ENCODE data around the gene SPX. TPM values are rescaled to one million over a fixed set of nuclear protein-coding genes. Genes with fewer than 3 reads are reported as not detected.

The SPX gene
- polyA plus RNA-seq, 2 of the 4 experiments (the other 2 are of a cell fraction) = 2.9 to 39.8 TPM

DNA sequence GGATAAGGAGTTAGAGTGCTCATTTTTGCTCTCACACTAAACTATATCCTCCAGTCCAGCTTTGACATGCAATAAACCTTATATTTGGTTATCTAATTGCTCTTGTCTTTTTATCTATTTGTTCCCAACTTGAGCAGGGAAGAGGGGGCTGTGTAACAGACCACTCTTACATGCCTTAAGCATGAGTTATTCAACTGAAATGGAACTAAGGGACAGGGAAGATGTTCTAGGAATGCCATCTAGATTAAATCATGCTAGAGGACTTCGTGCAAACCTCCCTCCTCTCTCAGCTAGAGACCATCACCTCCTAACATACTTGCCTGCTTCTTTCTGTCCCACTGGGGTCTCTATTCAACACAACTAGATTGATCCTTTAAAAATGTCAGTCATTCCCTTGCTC, 20.6 kb downstream of the SPX start:
- FAIRE-seq (no peak), DNase-seq (ENCODE audit: low read depth in 1 of 2, low spot score in 1 of 2) (no peak), ATAC-seq (no peak)
- WGBS (ENCODE audit: missing lambda C conversion rate) = 0% methylated on average over 1 of the region's 1 CpG
- Histone ChIP-seq H3K4me2 (no peak overlapping the region), H3K4me3 (no peak overlapping the region), H3K4me1 (peaks cover 7% of the 10 kb centered on the region; the same call in 2 of the 3 replicates), H3K9me3 (no peaks in the 10 kb centered on the region), H3K27ac (no peak overlapping the region)
- TF ChIP-seq TP53 (CRISPR knock-in tag; IDR thresholded peaks at IDR 0.05) (no peak), CHD2 (IDR thresholded peaks at IDR 0.05; ENCODE audit: low read length, partially characterized antibody) (no peak), POLR2AphosphoS2 (conservative IDR thresholded peaks at IDR 0.05; ENCODE audit: low read length) (no peak), EHF (CRISPR knock-in tag; IDR thresholded peaks at IDR 0.05) (no peak), CBX8 (IDR thresholded peaks at IDR 0.05) (no peak), HOXB5 (CRISPR knock-in tag; IDR thresholded peaks at IDR 0.05) (no peak), JUN (IDR thresholded peaks at IDR 0.05) (no peak), POLR2A (IDR thresholded peaks at IDR 0.05; ENCODE audit: low read length) (no peak), RARB (CRISPR knock-in tag; IDR thresholded peaks at IDR 0.05) (no peak), CEBPB (IDR thresholded peaks at IDR 0.05) (no peak), BHLHE40 (IDR thresholded peaks at IDR 0.05; ENCODE audit: low read depth, low read length) (no peak), KDM5A (IDR thresholded peaks at IDR 0.05) (no peak), RCOR1 (IDR thresholded peaks at IDR 0.05; ENCODE audit: low read depth, low read length) (no peak), FOXS1 (CRISPR knock-in tag; IDR thresholded peaks at IDR 0.05) (no peak), MYC (IDR thresholded peaks at IDR 0.05; ENCODE audit: borderline replicate concordance, low read length) (no peak), NR3C1 (IDR thresholded peaks at IDR 0.05) (no peak)
- TF ChIP-seq, protein P1, sequence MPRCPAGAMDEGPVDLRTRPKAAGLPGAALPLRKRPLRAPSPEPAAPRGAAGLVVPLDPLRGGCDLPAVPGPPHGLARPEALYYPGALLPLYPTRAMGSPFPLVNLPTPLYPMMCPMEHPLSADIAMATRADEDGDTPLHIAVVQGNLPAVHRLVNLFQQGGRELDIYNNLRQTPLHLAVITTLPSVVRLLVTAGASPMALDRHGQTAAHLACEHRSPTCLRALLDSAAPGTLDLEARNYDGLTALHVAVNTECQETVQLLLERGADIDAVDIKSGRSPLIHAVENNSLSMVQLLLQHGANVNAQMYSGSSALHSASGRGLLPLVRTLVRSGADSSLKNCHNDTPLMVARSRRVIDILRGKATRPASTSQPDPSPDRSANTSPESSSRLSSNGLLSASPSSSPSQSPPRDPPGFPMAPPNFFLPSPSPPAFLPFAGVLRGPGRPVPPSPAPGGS (IDR thresholded peaks at IDR 0.05) = no peak
- CTCF ChIA-PET = no interaction called here
- POLR2A ChIA-PET = no interaction called here

DNA sequence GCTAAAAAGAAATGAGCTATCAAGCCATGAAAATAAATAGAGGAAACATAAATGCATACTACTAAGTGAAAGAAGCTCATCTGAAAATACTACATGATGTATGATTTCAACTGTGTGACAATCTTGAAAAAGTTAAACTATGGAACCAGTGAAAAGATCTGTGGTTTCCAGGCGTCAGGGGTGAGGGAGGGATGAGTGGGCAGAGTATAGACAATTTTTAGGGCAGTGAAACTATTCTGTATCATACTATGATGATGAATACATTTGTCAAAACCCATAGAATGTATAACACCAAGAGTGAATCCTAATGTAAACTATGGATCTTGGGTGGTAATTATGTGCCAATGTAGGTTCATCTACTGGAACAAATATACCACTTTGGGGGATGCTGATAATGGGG, 21.3 kb downstream of the SPX start:
- POLR2A ChIA-PET = no interaction called here
- 57% methylated on average over 1 of the region's 1 CpG for WGBS (ENCODE audit: missing lambda C conversion rate)
- no peak overlapping the region for H3K27ac ChIP-seq
- CTCF ChIA-PET = no interaction called here
- H3K4me1 ChIP-seq = peaks cover 7% of the 10 kb centered on the region; the same call in 2 of the 3 replicates
- no peak for DNase-seq (ENCODE audit: low read depth in 1 of 2, low spot score in 1 of 2)
- no peak overlapping the region for H3K4me3 ChIP-seq
- TF ChIP-seq GATA3 (IDR thresholded peaks at IDR 0.05; ENCODE audit: borderline replicate concordance) (no peak), EP300 (IDR thresholded peaks at IDR 0.05) (no peak), TFCP2L1 (CRISPR knock-in tag; IDR thresholded peaks at IDR 0.05) (no peak), FOSL2 (IDR thresholded peaks at IDR 0.05) (no peak), FOSL2 (CRISPR knock-in tag; IDR thresholded peaks at IDR 0.05) (no peak), ZC3H11A (IDR thresholded peaks at IDR 0.05) (no peak), HOXB13 (CRISPR knock-in tag; IDR thresholded peaks at IDR 0.05; ENCODE audit: low read depth) (no peak), KDM5A (IDR thresholded peaks at IDR 0.05) (no peak), CHD2 (IDR thresholded peaks at IDR 0.05; ENCODE audit: low read length, partially characterized antibody) (no peak), NR3C1 (IDR thresholded peaks at IDR 0.05) (no peak), ZSCAN20 (CRISPR knock-in tag; IDR thresholded peaks at IDR 0.05) (no peak), SREBF2 (IDR thresholded peaks at IDR 0.05) (no peak), EHF (CRISPR knock-in tag; IDR thresholded peaks at IDR 0.05) (no peak), ZFP36 (IDR thresholded peaks at IDR 0.05; ENCODE audit: borderline replicate concordance, partially characterized antibody) (no peak), HOXB5 (CRISPR knock-in tag; IDR thresholded peaks at IDR 0.05) (no peak)
- TF ChIP-seq, protein P2, sequence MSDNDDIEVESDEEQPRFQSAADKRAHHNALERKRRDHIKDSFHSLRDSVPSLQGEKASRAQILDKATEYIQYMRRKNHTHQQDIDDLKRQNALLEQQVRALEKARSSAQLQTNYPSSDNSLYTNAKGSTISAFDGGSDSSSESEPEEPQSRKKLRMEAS (IDR thresholded peaks at IDR 0.05) = no peak
- TF ChIP-seq, protein P3, sequence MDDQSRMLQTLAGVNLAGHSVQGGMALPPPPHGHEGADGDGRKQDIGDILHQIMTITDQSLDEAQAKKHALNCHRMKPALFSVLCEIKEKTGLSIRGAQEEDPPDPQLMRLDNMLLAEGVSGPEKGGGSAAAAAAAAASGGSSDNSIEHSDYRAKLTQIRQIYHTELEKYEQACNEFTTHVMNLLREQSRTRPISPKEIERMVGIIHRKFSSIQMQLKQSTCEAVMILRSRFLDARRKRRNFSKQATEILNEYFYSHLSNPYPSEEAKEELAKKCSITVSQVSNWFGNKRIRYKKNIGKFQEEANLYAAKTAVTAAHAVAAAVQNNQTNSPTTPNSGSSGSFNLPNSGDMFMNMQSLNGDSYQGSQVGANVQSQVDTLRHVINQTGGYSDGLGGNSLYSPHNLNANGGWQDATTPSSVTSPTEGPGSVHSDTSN (IDR thresholded peaks at IDR 0.05) = no peak
- H3K9me3 ChIP-seq = no peaks in the 10 kb centered on the region
- peak; percentile 46 for FAIRE-seq
- no peak overlapping the region for H3K4me2 ChIP-seq
- ATAC-seq = no peak
